Measurements from ENCODE around the gene SCAMP3.
"Not testable (repeated sequence)": the region's sequence is repeated elsewhere in the genome, so short reads cannot be mapped to it uniquely, and the experiment has no call there.

The SCAMP3 gene

GRCh38 chr1:155227261-155228095 is 34.7 kb downstream of the SCAMP3 start:
- peak; percentile 100 for DNase-seq (ENCODE audit: low read depth)

- peak; percentile 54 for DNase-seq (ENCODE audit: low read depth)
Observed at GRCh38 chr1:155226910-155227260, 35.3 kb downstream of the SCAMP3 start.

GRCh38 chr1:155226188-155226909 is 35.8 kb downstream of the SCAMP3 start:
- peak; percentile 91 for DNase-seq (ENCODE audit: low read depth)

GRCh38 chr1:155225404-155225759 is 36.8 kb downstream of the SCAMP3 start:
- DNase-seq (ENCODE audit: low read depth): not testable (repeated sequence)

GRCh38 chr1:155223047-155223446 is 39.1 kb downstream of the SCAMP3 start:
- DNase-seq (ENCODE audit: low read depth): no peak

GRCh38 chr1:155220211-155220965 is 41.8 kb downstream of the SCAMP3 start:
- DNase-seq (ENCODE audit: low read depth): not testable (repeated sequence)

- DNase-seq (ENCODE audit: low read depth): peak; percentile 38
Observed at GRCh38 chr1:155219592-155220031, 42.5 kb downstream of the SCAMP3 start.

- DNase-seq (ENCODE audit: low read depth): peak; percentile 72
Observed at GRCh38 chr1:155218854-155219591, 43.1 kb downstream of the SCAMP3 start.

GRCh38 chr1:155214702-155215101 is 47.5 kb downstream of the SCAMP3 start:
- DNase-seq (ENCODE audit: low read depth): not testable (repeated sequence)

- not testable (repeated sequence) for DNase-seq (ENCODE audit: low read depth)
Observed at GRCh38 chr1:155212051-155212440, 50.1 kb downstream of the SCAMP3 start.

GRCh38 chr1:155211381-155212050 is 50.6 kb downstream of the SCAMP3 start:
- not testable (repeated sequence) for DNase-seq (ENCODE audit: low read depth)

GRCh38 chr1:155210314-155211104 is 51.7 kb downstream of the SCAMP3 start:
- no peak for DNase-seq (ENCODE audit: low read depth)

- DNase-seq (ENCODE audit: low read depth): no peak
Observed at GRCh38 chr1:155209312-155209721, 52.8 kb downstream of the SCAMP3 start.

- DNase-seq (ENCODE audit: low read depth): peak; percentile 83
Observed at GRCh38 chr1:155208541-155209311, 53.4 kb downstream of the SCAMP3 start, which contains the start of gene MTX1. Gene MTX1, plus strand, starts transcription at chr1:155208695. Its CDS starts 110 bp downstream, at chr1:155208805.

GRCh38 chr1:155207806-155208540 is 54.2 kb downstream of the SCAMP3 start, which contains the start of gene THBS3:
Gene THBS3, minus strand, starts transcription at chr1:155207897. Its CDS starts 21 bp downstream, at chr1:155207876.
- DNase-seq (ENCODE audit: low read depth): peak; percentile 35

GRCh38 chr1:155206891-155207805 is 55.0 kb downstream of the SCAMP3 start:
- peak; percentile 81 for DNase-seq (ENCODE audit: low read depth)

Measured in iris pigment epithelial cell (primary cell).